Measurements from ENCODE around the gene MCCC2. TPM values are rescaled to one million over a fixed set of nuclear protein-coding genes. Genes with fewer than 3 reads are reported as not detected.

MCCC2 gene
- total and polyA plus RNA-seq, 2 of the 8 experiments (the other 6 are each of a cell fraction or from before 2014, with no cell fraction given): 71.7 to 86.6 TPM

GRCh38 chr5:71637133-71637532 is 50.0 kb downstream of the MCCC2 start:
- H3K79me2 ChIP-seq (ENCODE audit: control insufficient read depth in 1 of 2, insufficient read depth in 2 of 2, low read length in 2 of 2): no peaks in the 10 kb centered on the region
- H3K79me1 ChIP-seq (ENCODE audit: low read depth, low read length): no peaks in the 10 kb centered on the region; the same call in 1 of the 2 replicates
- POLR2A ChIA-PET (ENCODE audit: partially characterized antibody): no interaction called here
- no peak overlapping the region for H3K14ac ChIP-seq (ENCODE audit: insufficient read length)
- H2BK15ac ChIP-seq (ENCODE audit: low read length): no peak overlapping the region
- H3K23ac ChIP-seq (ENCODE audit: insufficient read length): no peak overlapping the region
- no peak overlapping the region for H4K5ac ChIP-seq (ENCODE audit: insufficient read length, low read depth, low read length)
- no peak overlapping the region for H2AK5ac ChIP-seq (ENCODE audit: low read depth, low read length)
- no peak overlapping the region for H3K18ac ChIP-seq (ENCODE audit: extremely low read depth, low read length)
- no peak for FAIRE-seq
- no peaks in the 10 kb centered on the region for H3K9me3 ChIP-seq (ENCODE audit: insufficient read depth in 2 of 2, low read depth in 1 of 2, low read length in 1 of 2)
- no peak overlapping the region for H2BK5ac ChIP-seq (ENCODE audit: low read depth, low read length)
- TF ChIP-seq TAF1 (IDR thresholded peaks at IDR 0.05; ENCODE audit: low read depth, low read length): no peak
- TF ChIP-seq CTBP2 (IDR thresholded peaks at IDR 0.05; ENCODE audit: borderline replicate concordance, insufficient read depth, insufficient read length, low read length): no peak
- TF ChIP-seq CHD1 (IDR thresholded peaks at IDR 0.05; ENCODE audit: low read depth, low read length): no peak
- H4K91ac ChIP-seq (replicated peaks; ENCODE audit: insufficient read length, low read length): no peak overlapping the region
- H3K4me1 ChIP-seq (replicated peaks in 1 of 4; ENCODE audit: control insufficient read depth in 3 of 4, insufficient read depth in 4 of 4, low read length in 3 of 4): no peaks in the 10 kb centered on the region
- H3K4me3 ChIP-seq (ENCODE audit: extremely low read depth in 1 of 4, insufficient read depth in 2 of 4, low read depth in 3 of 4, low read length in 4 of 4): no peak overlapping the region
- CTCF ChIA-PET (ENCODE audit: partially characterized antibody): interaction anchor here (0.7 to 1.1 kb wide), 2 partner anchors 61 to 62 kb away, joined by 3 to 5 read pairs; no protein-coding TSS in a partner anchor
- H2BK12ac ChIP-seq (ENCODE audit: low read depth, low read length): no peak overlapping the region
- DNase-seq (ENCODE audit: low read depth in 1 of 2, low spot score in 2 of 2): no peak
- H4K20me1 ChIP-seq (replicated peaks in 1 of 2; ENCODE audit: control insufficient read depth in 1 of 2, insufficient read depth in 2 of 2, low read length in 2 of 2): peaks cover 0 to 3% of the 10 kb centered on the region in 2 experiments
- no peaks in the 10 kb centered on the region for H3K27me3 ChIP-seq (replicated peaks in 1 of 4; ENCODE audit: control insufficient read depth in 3 of 4, extremely low read depth in 1 of 4, insufficient read depth in 3 of 4, low read length in 3 of 4)
- H3K56ac ChIP-seq (replicated peaks; ENCODE audit: insufficient read length, low read depth, low read length): no peak overlapping the region
- H2BK120ac ChIP-seq (replicated peaks; ENCODE audit: low read depth, low read length): no peak overlapping the region
- no peak overlapping the region for H3K27ac ChIP-seq (ENCODE audit: low read depth, low read length)
- H2AFZ ChIP-seq (ENCODE audit: low read length): no peak overlapping the region
- no peaks in the 10 kb centered on the region for H3K23me2 ChIP-seq (ENCODE audit: low read depth, low read length)
- H3K4me2 ChIP-seq (ENCODE audit: insufficient read depth in 1 of 2, low read depth in 2 of 2, low read length in 2 of 2): no peak overlapping the region
- H3K36me3 ChIP-seq (ENCODE audit: control insufficient read depth in 2 of 4, insufficient read depth in 4 of 4, low read length in 3 of 4): peaks cover under 1 to 53% (median 30%) of the 10 kb centered on the region in 4 experiments; a peak in 7 of 8 replicates
- H4K8ac ChIP-seq (ENCODE audit: extremely low read depth, insufficient read depth, low read length): no peak overlapping the region
- H3K9ac ChIP-seq (replicated peaks in 1 of 4; ENCODE audit: extremely low read depth in 1 of 4, low read depth in 3 of 4, low read length in 3 of 4): no peak overlapping the region
- H3K4ac ChIP-seq (replicated peaks; ENCODE audit: insufficient read length, low read depth, low read length): no peak overlapping the region
- no peak overlapping the region for H2BK20ac ChIP-seq (ENCODE audit: low read length)

Measured in H1 (cell line).